Hematopoietic multipotent progenitor cell (in vitro differentiated cells): Measurements from ENCODE around the gene CFAP45. TPM values are rescaled to one million over a fixed set of nuclear protein-coding genes. Genes with fewer than 3 reads are reported as not detected.

Source experiments
- DNase-seq, 3 donors: peaks; one replicate each; pipeline ENCODE4 v3.0.0-alpha.2; 2011 to 2015; ENCODE audit warnings: low read depth in 2 of 3, low spot score in 2 of 3
- total RNA-seq: library from RNA; depleted of rRNA; stranded (reverse); fragments of >200 nt; gene quantifications from one replicate; pipeline ENCODE4 v1.2.3, GENCODE V29; 2012

Gene CFAP45
- total RNA-seq, 1 donor: 0.81 TPM

- DNase-seq: no peak
Observed at GRCh38 chr1:159859767-159860322, 40.1 kb downstream of the CFAP45 start.

- no peak for DNase-seq
Observed at GRCh38 chr1:159857889-159858288, 42.1 kb downstream of the CFAP45 start.

DNA sequence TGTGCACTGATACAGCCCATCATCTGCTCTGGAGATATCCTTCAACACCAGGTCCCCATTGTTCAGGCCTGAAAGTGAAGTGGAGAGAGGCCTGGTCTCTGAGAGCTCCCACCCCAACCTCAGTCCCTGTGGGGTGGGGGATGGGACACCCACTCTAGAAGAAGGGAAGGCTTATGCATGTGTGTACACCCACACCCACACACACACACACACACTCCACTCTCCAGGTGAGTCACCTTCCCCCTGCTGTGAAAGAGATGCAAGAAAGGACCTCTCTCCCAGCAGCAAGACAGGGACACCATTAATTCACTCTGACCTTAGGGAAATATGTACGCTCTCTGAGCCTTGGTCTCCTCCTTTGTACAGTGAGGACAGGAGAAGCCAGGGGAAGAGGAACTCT is 43.4 kb downstream of the CFAP45 start:
- no peak for DNase-seq

- DNase-seq: no peak
Observed at GRCh38 chr1:159855709-159856108, 44.3 kb downstream of the CFAP45 start.

DNA sequence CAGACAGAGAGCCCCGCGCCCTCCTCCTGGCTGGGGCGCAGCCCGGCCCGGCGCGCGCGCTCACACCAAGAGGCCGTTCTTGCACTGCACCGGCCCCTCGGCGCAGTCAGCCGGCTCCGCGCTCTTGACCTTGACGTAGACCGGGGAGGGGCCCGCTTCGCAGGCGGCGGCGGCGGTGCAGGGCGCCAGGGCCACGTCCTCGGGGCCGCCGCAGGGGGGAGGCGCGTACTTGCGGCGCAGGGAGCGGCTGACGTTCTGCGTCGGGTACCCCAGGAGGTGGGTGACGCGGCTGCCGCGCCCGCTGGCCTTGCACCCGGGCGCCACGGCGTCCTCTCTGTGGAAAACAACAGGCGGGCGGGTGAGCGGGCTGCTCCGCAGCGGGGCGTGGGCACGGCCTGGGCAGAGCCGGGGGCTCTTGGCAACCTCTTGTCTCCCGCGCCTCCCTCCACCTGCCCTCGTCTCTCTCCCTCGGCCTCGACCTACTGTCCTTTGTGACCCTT is 45.2 kb downstream of the CFAP45 start:
- peak; percentile 50 to 77 (median 77) for DNase-seq

- peak in 1 of 3 donors; percentile 13 for DNase-seq
Observed at GRCh38 chr1:159854116-159854692, 45.8 kb downstream of the CFAP45 start.

DNA sequence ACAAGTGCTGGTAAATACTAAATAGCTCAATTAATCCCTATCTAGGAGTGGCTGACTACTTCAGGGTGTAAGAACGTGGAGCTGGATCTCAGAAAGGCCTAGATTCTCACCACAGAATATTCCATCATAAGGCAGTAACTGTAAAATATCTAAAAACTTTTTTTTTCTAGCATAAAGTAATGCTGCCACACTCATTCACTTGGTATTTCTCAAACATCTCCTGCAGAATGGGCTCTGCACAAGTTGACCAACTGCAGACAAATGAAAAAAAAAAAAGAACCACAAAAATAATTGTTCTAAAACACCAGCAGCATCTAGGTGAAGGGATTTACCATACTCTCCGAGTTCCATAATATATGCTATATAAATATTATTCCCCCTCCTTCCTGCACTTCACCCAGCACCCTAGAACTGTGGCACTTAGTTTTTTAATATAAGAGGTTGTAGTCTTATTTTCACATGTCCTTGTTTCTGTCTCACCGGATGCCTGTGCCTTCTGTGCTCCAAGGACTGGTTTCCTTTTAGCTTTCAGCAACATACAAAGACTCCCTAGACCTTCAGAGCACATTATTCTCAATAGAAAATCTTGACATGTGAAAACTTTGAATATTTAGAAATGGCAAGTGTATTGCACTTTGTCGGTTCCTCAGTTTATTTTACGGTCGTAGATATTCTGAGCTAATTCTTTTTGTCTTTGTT is 46.4 kb downstream of the CFAP45 start:
- DNase-seq: peak in 1 of 3 donors; percentile 28

GRCh38 chr1:159851407-159851806 is 48.6 kb downstream of the CFAP45 start:
- no peak for DNase-seq

GRCh38 chr1:159849626-159850366 is 50.2 kb downstream of the CFAP45 start:
- no peak for DNase-seq

DNA sequence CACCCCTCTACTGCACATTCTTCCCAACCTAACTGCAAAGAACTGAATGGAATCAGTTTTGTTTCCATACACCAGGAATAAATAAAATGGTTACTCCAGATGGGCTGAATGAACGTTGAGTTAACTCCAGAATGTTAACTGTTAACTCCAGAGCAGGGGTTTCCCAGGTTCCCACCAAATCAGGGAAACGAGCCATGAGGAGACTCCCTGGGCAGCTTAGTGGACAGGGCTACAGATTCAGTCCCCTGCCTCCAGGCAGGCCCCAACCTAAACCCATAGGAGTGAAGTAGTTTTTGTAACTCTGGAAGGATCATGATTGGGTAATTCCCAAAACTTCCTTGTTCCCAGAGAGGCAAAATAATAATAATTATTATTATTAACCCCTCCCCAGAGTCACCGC is 51.6 kb downstream of the CFAP45 start:
- no peak for DNase-seq

DNA sequence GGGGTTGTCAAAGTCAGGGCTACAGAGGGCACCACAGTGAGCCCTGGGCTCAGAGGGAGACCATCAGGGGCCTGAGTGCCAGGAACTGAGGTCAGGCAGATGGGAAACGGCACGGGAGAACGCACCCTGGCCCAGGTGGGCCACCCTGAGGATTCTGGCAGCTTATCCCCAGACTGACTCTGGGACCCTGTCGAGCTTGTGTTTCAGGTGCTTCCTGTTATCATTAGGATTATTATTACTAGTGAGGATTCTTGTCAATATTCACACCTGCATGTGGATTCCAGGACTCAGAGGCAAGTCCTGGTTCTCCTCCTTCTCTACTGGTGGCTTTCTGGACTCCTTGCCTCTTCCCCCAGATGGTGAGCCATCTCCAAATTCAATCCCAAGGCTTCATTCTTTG is 52.7 kb downstream of the CFAP45 start:
- DNase-seq: no peak

- DNase-seq: no peak
Observed at GRCh38 chr1:159845751-159846629, 54.0 kb downstream of the CFAP45 start.

- no peak for DNase-seq
Observed at GRCh38 chr1:159843459-159843858, 56.5 kb downstream of the CFAP45 start.

DNA sequence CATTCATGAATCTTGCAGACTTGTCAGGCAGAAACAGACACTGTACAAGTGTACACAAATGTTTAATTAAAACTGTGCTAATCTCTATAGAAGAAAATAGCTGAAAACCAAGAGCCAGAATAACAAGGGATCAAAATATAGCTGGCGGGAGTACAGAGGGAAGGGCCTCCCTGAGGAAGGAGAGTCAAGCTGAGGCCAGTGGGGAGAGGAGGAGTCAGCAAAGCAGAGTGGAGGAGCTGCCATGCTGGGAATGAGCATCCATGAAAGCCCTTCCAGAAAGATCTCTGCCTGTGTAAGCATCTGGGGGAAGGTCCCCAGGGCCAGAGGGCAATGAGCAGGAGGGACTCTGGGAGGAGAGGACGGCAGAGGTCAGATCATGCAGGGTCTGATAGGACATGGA is 58.2 kb downstream of the CFAP45 start:
- DNase-seq: no peak

DNA sequence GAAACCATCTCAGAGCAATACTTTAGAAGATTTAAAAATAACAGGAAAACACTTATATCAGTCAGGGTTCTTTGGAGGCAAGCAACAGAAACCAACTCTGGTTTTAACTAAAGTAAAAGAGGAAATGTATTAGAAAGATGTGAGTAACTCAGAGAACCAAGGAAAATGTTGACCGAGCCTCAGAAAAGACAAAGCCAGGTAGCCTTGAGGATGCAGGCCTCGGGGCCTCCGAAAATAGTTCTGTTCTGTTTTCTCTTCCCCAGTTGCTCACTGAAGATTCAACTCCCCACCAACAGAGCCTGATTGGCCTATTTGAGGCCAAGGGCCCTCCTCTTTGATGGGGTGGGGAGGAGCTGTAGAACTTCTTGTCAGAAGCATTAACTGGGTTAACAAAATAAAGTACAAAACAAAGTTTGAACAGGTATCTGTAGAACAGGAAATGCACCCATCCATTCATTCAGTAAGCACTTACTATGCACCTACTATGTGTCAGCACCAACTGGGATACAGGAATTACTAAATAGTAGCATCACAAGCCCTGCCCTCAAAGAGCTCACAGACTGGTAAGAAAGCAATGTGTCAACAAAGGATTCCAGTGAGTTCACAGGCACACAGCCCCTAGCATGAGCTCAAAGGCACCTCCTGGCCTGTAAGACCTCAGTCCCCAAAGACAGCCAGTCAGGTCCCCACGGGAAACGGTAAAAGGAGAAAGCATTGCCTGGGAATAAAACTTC is 60.7 kb downstream of the CFAP45 start:
- DNase-seq: peak in 1 of 3 donors; percentile 26

GRCh38 chr1:159838715-159839114 is 61.2 kb downstream of the CFAP45 start:
- DNase-seq: peak in 1 of 3 donors; percentile 43

DNA sequence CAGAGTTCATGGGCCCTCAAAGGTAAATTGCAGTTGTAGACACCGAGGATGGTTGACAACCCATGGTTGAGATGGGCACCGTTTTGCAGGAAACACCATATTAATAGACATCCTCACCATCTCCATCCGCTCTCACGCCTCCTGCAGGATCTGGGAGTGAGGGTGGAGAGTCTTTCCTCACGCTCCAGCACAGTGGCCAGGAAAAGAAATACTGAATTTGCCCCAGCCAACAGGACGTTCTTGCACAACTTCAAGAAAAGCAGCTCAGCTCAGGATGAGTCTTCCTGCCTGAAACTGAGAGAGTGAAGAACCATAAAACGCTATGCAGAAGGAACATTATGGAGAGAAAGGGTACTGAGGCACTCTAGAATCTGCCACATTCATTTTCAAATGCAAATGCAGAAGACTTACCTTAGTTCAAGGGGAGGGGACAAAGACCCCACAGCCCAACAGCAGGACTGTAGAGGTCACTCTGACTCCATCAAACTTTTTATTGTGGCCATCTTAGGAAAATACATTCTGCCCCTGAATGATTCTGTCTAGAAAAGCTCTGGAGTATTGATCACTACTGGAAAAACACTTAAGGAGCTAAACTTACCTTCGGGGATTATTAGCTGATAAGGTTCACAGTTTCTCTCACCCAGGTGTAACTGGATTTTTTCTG is 64.0 kb downstream of the CFAP45 start:
- peak in 1 of 3 donors; percentile 27 for DNase-seq

GRCh38 chr1:159835356-159835755 is 64.6 kb downstream of the CFAP45 start:
- no peak for DNase-seq

DNA sequence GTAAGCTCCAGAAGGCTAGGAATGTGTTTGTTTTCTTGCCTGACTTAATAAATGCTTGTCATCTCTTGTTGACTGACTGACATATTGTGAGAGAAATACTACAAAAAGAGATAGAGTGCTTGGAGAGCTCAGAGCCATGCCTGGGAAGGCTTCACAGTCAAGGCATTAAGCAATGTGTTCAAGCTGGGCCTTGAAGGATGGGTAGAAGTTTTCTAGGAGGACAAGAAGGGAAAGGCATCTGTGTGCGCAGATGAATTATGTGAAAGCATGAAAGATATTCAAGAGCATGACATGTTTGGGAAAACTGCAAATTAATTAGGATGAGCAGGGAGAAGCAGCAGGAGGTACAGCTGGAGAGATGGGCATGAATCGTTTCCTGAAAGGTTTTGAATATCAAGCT is 67.7 kb downstream of the CFAP45 start:
- DNase-seq: no peak
